GM18507 (cell line): ENCODE data around the gene BBS1.
A peak's percentile ranks its signal among the peaks of the same experiment; 100 is the strongest.
"Not testable (repeated sequence)": the region's sequence is repeated elsewhere in the genome, so short reads cannot be mapped to it uniquely, and the experiment has no call there.

Experiments used
- DNase-seq: peaks from one replicate; pipeline ENCODE4 v3.0.0; 2011; ENCODE audit warnings: low read depth; ENCODE audit not compliant: insufficient read length; ENCODE audit errors: extremely low spot score
- FAIRE-seq: peaks from 2 replicates; lab custom pipeline; 2011; peaks lifted over from hg19 to GRCh38; lab: Jason Lieb, UNC

The BBS1 gene

GRCh38 chr11:66564538-66564937, 54.1 kb downstream of the BBS1 start:
- no peak for DNase-seq

GRCh38 chr11:66564984-66565383, 54.5 kb downstream of the BBS1 start:
- DNase-seq (no peak), FAIRE-seq (no peak)

More at GRCh38 chr11:66564538-66564937, 54.1 kb downstream of the BBS1 start:
- no peak for FAIRE-seq

DNA sequence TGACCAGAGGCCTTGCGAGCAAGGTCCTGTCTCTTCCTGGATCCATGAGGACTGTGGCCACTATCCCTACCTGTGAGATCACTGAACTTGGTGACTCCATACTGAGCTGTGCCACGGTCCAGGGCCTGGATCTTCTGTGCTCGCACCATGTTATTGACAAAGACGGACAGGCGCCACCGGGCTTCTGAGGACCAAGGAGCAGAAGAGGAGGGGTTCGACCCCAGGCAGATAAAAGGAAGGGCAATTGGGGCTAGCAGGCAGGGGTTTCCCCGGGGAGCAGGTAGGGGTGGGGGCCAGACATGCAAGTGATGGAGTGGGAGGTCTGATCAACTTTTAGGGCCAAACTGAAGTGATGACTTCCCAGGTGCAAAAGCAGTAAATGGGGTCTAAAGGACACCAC, 55.8 kb downstream of the BBS1 start:
- FAIRE-seq (no peak), DNase-seq (no peak)

- no peak for FAIRE-seq
- DNase-seq, result no peak
Measured at GRCh38 chr11:66567787-66568123, 57.3 kb downstream of the BBS1 start.

DNA sequence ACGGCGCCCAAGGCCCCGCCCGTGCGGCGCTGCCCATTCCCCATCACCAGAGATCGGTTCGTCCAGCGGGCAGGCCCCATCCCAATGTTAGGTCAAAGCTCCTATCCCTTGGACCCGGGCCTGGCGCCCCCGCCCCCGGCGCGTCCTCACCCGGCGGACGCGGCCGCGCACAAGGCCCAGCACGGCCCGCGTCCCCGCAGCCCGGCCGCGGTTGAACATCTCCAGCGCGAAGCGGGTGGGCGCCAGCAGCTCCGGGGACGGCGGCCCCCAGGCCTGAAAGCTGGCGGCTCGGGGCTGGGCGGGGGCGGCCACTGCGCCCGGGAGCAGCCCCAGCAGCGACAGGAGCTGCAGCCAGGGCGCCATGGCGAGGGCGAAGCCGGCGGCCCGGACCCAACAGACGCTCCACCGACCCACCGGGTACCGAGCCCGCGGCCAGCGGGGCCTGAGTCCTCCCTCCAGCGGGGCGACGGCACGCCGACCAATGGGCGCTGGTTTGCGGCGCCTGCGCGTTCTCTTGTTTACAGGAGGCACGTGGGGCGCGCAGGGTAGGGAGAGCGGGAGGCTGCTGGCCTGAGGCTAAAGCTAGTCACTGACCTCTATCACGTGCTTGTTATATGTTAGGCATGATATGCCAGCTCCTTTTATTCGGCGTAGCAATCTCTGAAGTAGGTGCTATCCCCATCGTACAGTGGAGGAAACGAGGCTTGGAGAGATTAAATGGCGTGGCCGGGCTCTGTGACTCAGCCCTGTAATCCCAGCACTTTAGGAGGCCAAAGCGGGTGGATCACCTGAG, 57.9 kb downstream of the BBS1 start, which contains the start of gene CTSF:
Gene CTSF (minus strand): TSS at position 483 of the 793 bp plus-strand sequence. CDS start 120 bp downstream, at position 363.
- FAIRE-seq, result peak; percentile 12
- DNase-seq, result peak; percentile 76

- FAIRE-seq, result no peak
- DNase-seq, result no peak
Measured at GRCh38 chr11:66569076-66569475, 58.6 kb downstream of the BBS1 start.

GRCh38 chr11:66570079-66570849, 59.8 kb downstream of the BBS1 start:
- no peak for FAIRE-seq
- DNase-seq, result no peak

GRCh38 chr11:66570850-66571180, 60.4 kb downstream of the BBS1 start:
- FAIRE-seq (no peak), DNase-seq (no peak)

- DNase-seq (peak; percentile 70), FAIRE-seq (peak; percentile 41)
Measured at GRCh38 chr11:66579017-66579606, 68.7 kb downstream of the BBS1 start.

DNA sequence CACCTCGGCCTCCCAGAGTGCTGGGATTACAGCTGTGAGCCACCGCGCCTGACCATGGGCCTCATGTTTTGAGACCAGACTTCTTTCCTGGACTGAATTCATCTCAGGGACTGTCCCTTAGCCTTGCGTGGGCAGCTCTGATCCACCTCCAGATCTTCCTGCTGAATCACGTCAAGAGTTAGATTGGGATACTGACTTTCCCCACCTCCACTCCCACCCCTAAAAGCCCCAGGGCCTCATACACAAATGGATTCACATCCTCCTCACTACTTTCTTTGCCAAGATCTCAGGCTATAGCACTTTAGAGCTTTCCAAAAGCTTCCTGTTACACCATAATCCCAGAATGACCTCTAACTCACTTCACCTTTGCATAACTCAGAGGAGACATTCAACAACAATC, 70.4 kb downstream of the BBS1 start:
- DNase-seq, result no peak
- FAIRE-seq, result no peak

GRCh38 chr11:66581261-66581660, 70.8 kb downstream of the BBS1 start:
- DNase-seq, result no peak
- no peak for FAIRE-seq

DNA sequence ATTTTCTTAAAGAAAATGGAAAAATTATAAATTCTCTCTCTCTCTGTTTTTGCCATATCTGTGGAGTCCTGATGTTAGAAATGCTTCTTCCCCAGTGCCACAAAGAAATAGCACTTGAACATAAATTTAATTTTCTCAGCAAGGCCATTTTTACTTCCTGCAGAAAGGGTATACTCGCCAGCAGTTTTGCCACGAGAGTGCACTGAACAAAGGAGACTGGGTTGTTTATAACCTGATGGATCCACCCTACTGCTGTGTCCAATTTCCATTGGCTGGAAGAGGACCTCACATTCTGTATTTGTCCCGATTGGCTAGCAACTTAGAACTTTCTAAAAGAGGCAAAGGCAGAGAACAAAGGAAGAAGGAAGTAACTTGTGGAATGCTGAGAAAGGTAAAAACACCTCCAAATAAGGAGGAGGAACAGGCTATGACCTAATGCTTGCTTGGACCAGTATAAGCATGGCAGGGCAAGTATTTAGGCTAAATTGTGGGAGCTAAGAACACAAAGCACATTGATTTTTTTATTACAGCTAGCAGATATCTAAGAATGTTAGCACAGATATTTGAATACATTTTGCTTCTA, 72.2 kb downstream of the BBS1 start:
- not testable (repeated sequence) for FAIRE-seq, DNase-seq
